Measurements from ENCODE around the gene SLC6A7.

DNA sequence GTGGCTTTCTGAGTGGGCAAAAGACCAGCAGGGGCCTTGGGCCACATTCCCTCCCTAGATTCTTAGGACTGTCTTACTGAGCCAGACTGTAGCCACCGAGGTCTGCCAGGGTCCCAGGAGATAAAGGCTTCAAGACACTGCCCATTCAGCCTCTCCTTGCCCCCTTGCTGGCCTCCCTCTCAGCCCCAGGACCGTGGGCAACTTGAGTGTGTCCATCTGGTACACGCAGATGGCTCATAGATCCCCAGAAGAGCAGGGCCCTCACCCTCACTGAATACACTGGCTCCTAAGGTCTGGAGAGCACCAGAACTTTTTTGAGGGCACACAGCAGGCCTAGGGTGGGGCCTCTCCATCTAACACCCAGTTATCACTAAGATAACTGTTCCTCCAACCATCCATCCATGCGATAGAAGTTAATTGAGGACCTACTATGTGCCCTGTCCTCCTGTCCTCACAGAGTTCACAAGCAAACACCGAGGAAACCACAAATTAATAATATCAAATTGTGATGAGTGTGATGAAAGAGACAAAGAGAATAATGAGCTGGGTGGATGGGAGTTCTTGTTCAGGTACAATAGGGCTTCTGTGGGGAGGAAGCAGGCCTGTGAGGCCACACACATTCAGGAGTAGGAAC is 29.3 kb upstream of the SLC6A7 start:
- TF ChIP-seq, protein P1, sequence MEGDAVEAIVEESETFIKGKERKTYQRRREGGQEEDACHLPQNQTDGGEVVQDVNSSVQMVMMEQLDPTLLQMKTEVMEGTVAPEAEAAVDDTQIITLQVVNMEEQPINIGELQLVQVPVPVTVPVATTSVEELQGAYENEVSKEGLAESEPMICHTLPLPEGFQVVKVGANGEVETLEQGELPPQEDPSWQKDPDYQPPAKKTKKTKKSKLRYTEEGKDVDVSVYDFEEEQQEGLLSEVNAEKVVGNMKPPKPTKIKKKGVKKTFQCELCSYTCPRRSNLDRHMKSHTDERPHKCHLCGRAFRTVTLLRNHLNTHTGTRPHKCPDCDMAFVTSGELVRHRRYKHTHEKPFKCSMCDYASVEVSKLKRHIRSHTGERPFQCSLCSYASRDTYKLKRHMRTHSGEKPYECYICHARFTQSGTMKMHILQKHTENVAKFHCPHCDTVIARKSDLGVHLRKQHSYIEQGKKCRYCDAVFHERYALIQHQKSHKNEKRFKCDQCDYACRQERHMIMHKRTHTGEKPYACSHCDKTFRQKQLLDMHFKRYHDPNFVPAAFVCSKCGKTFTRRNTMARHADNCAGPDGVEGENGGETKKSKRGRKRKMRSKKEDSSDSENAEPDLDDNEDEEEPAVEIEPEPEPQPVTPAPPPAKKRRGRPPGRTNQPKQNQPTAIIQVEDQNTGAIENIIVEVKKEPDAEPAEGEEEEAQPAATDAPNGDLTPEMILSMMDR (IDR thresholded peaks at IDR 0.05; ENCODE audit: low read depth, low read length), result no peak
- no peak for TF ChIP-seq EZH2phosphoT487 (IDR thresholded peaks at IDR 0.05; ENCODE audit: low read depth)
